ENCODE results near the gene BPI. TPM values are rescaled to one million over a fixed set of nuclear protein-coding genes. Genes with fewer than 3 reads are reported as not detected.
"Not testable (repeated sequence)": the region's sequence is repeated elsewhere in the genome, so short reads cannot be mapped to it uniquely, and the experiment has no call there.

BPI gene
- total RNA-seq, 1 donor from 2014 or later, result not detected

DNA sequence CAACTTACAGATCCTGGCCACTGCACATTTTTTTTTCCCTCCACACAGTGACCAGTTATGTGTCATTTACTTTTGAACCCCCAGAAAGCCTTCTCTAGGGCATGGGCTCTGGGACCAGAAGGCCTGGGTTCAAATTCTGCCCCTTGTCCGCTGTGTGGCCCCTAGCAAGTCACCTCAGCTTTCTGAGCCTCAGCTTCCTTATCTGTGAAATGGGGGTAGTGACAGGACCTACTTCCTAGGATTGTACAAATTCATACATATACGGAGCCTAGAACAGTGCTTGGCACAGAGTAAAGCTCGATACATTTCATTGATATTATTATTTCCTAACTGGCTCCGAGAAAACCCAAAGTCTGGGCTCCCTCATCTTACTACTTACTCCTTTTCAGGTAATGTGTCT is 1.6 kb downstream of the BPI start:
- no peak for DNase-seq

- no peak for DNase-seq
These were observed 2.4 kb downstream of the BPI start for GRCh38 chr20:38306379-38306778.

DNA sequence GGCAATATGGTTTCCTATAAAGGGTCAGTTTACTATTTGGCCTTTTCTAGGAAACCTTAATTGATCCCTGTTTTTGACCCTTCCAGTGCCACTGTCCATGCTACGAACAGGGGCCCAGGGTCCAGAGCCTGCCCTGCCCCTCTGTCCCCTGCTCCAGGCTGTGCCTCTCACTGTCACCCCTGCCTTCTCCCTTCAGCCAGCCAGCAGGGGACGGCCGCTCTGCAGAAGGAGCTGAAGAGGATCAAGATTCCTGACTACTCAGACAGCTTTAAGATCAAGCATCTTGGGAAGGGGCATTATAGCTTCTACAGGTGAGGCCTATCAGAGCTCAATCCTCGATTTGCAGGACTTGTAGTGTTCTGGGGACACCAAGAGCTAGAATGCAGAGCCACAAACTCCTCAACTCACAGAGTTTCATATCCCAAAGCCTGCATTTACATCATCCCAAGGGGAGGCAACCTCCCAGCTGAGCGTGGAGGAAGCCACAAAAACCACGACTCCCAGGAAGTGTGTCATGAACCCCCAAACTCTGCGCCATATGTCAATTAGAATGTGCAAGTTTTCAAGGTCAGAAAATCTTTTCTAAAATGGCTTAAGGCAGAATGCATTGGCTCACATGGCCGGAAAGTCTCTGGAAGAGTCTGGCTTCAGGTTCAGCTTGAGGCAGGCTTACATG is 3.6 kb downstream of the BPI start:
- no peak for DNase-seq

DNA sequence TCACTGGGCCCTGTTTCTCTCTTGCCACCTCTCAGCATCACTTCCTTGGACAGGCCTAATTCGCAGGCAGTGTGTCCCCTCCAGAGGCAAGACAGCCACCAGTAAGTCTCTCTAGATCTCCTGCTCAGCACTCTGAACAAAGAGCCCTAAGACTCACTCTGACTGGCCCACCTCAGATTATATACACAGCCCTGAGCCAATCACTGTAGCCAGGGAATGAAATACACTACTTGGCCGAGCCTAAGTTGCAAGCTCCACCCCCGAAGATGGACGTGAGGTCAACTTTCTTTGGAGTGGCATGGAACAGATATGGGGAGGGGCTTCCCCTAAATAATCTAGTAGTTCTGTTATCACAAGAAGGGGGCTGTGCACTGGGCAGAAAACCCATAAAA is 4.1 kb downstream of the BPI start:
- DNase-seq, result no peak

DNA sequence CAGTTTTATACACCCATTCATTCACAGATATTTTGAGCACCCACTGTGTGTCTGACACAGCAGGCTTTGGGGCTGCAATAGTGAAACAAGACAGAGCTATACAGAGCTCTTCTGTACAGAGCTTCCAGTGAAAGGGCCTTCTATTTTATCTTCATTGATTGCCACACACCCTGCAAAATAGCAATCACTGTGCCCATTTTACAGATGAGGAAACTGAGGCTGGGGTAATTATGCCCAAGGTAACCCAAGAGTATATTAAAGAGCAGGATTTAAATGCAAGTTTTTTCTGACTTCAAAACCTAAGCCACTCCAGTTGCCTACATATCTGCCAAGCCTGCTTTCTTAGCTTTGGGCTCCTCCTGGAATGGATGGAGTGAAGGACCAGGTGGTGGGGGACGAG is 4.5 kb downstream of the BPI start:
- no peak for DNase-seq

DNA sequence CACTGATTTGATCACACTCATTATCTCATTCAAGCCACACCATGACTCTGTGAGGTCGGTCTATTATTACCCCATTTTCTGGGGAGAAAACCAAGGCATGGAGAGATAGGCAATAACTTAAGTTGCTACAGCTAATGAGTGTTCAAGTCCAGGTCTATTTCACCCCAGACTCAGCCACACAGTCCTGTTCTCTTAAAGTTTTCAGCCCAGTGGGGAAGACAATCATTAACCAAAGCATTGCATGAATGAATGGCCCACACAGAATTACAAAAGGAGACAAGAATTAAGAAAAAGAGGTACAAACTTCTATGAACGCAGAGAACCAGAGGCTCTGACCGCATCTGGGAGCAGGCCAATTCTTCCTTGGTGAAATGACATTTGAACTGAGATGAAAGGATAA is 7.1 kb downstream of the BPI start:
- DNase-seq, result no peak

- no peak for DNase-seq
These were observed 7.5 kb downstream of the BPI start for GRCh38 chr20:38311491-38311890.

DNA sequence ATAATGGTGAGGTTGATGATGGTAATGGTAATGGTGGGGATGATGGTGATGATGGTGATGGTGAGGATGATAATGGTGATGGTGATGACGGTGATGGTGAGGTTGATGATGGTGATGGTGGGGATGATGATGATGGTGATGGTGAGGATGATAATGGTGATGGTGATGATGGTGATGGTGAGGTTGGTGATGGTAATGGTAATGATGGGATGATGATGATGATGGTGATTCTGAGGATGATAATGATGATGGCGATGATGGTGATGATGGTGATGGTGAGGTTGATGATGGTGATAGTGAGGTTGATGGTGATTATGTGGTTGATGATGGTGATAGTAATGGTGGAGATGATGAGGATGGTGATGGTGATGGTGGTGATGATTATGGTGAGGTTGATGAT is 9.7 kb downstream of the BPI start:
- DNase-seq, result no peak

GRCh38 chr20:38314350-38314749 is 10.4 kb downstream of the BPI start:
- DNase-seq, result not testable (repeated sequence)

GRCh38 chr20:38315290-38315966 is 11.5 kb downstream of the BPI start:
- no peak for DNase-seq

DNA sequence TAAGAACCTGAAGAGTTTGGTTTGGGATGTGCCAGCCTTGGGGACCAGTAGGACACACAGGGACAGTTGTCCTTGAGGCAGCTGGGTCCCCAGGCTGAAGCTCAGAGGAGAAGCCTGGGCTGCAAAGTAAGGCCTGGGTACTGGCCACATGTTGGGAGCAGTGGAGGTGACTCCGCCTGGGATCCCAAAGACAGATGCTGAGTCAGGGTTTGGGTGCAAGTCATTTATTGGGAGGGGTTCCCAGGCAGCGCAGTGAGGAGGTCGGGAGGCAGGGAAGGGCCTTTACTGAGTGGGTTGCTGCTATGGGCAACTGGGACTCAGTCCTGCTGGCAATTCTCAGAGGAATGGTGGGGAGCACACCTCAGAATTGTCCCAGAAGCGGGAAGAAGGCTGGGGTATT is 12.4 kb downstream of the BPI start:
- no peak for DNase-seq

- no peak for DNase-seq
These were observed 13.5 kb downstream of the BPI start for GRCh38 chr20:38317422-38317821.

DNA sequence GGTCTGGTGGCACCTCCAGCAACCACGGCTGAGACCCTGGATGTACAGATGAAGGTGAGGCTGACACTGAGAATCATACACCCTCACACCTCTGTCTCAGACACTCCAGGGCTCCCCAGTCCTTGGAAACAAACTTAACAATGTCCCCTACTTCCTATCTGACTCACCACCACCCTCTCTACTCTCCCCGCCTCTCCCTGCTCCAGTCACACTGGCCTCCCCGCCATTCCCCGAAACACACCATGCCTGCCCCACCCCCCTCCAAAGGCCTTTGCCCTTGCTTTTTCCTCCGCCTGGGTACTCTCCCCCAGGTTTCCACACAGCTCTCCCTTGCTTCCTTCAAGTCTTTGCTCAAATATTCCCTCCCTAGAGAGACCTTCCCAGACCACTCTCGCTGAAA is 16.3 kb downstream of the BPI start:
- DNase-seq, result no peak

- DNase-seq, result peak; percentile 17
These were observed 18.1 kb downstream of the BPI start for GRCh38 chr20:38321959-38322598.

- DNase-seq, result no peak
These were observed 20.2 kb downstream of the BPI start for GRCh38 chr20:38324159-38324558.

- DNase-seq, result no peak
These were observed 21.2 kb downstream of the BPI start for GRCh38 chr20:38325167-38325566.

DNA sequence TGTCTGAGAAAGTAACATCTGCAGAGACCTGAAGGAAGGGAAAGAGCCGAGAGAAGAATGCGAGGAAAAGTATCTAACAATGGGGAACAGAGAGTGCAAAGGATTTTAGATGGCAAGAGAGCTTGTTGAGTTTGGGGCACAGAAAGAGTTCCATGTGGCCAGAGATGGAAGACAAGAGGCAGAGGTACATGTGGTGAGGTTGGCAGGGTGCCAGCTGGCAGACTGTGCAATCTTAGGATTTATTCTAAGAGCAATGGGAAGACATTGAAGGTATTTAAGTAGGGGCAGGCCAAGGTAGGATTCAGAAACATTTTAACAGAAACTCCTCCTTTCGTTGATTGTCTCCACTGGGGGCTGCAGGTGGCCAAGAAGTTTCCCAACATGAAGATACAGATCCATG is 21.9 kb downstream of the BPI start:
- DNase-seq, result no peak

DNA sequence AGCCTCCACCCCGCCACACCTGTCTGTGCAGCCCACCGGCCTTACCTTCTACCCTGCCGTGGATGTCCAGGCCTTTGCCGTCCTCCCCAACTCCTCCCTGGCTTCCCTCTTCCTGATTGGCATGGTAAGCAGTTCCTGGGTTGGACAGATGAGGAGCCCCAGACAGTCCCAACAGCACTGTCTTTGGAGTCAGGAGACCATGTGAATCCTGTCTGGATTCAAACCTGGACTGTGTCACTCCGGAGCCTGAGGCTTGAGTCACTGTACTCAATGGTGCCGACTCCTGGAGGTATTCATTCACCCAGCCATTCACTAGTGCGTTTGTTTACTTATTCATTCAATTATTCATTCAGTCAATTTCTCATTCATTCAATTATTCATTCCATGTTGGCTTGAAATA is 22.4 kb downstream of the BPI start:
- DNase-seq, result no peak

- DNase-seq, result no peak
These were observed 26.7 kb downstream of the BPI start for GRCh38 chr20:38330638-38331037.

GRCh38 chr20:38331245-38331644 is 27.3 kb downstream of the BPI start:
- no peak for DNase-seq

DNA sequence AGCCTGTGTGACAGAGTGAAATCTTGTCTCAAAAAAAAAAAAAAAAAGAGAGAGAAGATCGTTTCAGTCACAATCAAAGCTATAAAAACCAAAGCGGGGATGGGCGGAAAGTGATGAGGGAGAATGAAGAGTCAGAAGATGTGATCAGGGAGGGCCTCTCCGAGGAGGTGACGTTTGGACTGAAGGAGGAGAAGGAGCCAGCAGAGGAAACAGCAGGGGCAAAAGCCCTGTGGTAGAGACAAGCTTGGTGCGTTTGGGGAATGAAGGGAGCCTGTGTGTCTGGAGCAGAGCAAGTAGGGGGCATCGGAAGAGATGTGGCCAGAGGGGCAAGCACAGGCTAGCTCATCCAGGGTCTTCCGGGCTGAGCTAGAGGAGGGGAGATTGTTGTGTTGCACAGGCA is 27.9 kb downstream of the BPI start:
- DNase-seq, result no peak

DNA sequence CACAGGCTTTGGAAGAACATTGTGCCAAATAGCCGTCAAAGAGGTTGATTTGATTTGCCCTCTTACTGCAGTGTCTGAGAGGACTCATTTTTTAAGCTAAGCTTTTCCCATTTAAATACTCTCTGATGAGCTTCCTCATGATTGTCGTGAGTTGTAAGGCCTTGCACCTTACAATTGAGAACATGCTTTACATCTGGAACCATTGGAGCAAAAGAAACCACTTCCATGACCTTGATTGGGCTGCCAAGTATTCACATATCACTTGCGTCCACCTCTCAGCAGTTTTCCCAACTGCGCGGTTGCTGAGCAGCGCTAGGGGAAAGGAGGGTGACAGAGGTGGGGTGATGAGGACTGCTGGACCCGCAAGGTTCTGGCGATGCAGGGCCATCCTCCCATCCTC is 30.1 kb downstream of the BPI start:
- no peak for DNase-seq

- no peak for DNase-seq
These were observed 32.8 kb downstream of the BPI start for GRCh38 chr20:38336726-38337125.

DNA sequence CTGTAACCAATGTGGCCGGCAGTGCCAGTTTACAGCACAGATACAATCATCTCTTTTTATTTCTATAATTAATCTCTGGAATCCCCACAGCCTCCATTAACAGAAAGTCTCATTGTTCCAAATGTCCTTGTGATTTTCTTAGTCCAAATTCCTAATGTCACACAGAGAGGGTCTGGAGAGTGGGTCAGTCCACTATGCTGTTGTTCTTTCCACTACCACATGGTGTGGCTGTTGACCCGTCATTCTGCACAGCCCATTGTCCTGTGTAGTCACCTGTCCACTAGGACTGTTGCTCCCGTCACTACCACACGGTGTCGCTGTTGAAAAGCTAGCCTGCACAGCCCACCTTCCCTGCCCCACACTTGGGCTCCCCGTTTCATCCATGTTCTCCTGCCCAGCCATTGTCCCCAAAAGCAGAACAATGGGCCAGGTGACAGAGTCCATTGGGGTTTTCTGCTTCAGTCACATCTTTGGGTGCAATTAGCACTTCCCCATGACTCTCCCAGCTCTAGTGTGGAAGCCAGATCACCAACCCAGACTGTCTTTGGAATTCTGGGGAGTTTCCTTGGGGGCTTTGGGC is 33.7 kb downstream of the BPI start:
- DNase-seq, result no peak

All from occipital lobe (tissue), 2 donors.